ENCODE measurements around the gene FOXO3.

Gene FOXO3

GRCh38 chr6:108622641-108623298 lies 62.1 kb downstream of the FOXO3 start:
- in situ Hi-C loops (cut with MboI; ENCODE audit: low sequenced_read_pairs), result no loop called here

DNA sequence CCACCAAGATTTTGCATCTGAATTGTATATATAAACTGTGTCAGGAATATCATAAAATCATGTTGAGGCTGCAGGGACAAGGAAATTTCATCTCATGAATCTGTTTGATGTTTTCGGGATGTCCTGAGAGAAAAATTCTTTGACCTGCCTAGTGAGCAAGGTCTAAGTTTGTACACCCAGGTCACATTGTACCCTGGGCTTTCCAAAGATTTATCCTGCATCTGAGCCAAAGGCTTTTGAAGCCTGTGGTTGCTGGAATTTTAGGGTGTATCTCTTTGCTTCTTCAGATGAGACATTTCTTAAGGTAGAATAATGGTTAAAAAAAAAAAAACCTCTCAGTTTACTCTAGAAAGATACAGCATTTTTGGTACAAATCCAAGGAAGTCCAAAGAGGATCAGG lies 63.3 kb downstream of the FOXO3 start:
- in situ Hi-C loops (cut with MboI; ENCODE audit: low sequenced_read_pairs), result no loop called here

GRCh38 chr6:108625581-108625980 lies 64.9 kb downstream of the FOXO3 start:
- in situ Hi-C loops (cut with MboI; ENCODE audit: low sequenced_read_pairs), result no loop called here

- in situ Hi-C loops (cut with MboI; ENCODE audit: low sequenced_read_pairs), result no loop called here
Observed at GRCh38 chr6:108626777-108627176, 66.1 kb downstream of the FOXO3 start.

- in situ Hi-C loops (cut with MboI; ENCODE audit: low sequenced_read_pairs), result no loop called here
Observed at GRCh38 chr6:108627692-108628550, 67.2 kb downstream of the FOXO3 start.

DNA sequence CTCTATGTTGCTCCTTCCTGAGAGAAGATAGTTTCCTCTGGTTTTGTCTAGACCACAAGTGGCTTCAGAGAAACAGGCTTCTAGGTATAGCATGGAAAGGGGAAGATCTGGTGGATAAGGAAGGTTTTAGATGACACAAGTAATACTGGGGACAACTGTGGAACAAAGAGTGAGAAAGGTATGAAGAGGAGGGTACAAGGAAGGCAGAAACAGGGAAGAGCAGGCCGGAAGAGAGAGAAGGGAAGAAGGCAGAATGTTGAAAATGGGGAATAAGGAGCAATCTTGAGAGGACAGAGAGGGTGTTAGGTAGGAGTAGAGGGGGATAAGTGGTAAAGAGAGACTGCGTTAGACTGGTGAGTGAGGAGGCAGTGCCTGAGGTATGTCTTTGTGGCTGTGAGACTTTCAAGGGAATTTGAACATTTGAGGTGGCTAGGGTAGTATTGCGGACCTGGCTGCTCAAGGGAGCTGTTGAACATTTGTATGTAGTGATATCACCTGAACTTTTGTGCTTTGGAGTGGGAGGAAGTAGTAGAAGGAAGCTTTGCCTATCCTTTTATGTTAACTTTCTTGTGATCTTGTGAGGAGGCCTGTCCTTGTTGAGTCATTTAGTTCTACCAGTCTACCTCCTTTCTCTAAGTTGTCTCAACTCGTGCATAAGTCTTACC lies 69.5 kb downstream of the FOXO3 start:
- in situ Hi-C loops (cut with MboI; ENCODE audit: low sequenced_read_pairs), result no loop called here

GRCh38 chr6:108632441-108632840 lies 71.7 kb downstream of the FOXO3 start:
- in situ Hi-C loops (cut with MboI; ENCODE audit: low sequenced_read_pairs), result no loop called here

- in situ Hi-C loops (cut with MboI; ENCODE audit: low sequenced_read_pairs), result no loop called here
Observed at GRCh38 chr6:108633436-108633835, 72.7 kb downstream of the FOXO3 start.

- in situ Hi-C loops (cut with MboI; ENCODE audit: low sequenced_read_pairs), result no loop called here
Observed at GRCh38 chr6:108635505-108636226, 74.9 kb downstream of the FOXO3 start.

DNA sequence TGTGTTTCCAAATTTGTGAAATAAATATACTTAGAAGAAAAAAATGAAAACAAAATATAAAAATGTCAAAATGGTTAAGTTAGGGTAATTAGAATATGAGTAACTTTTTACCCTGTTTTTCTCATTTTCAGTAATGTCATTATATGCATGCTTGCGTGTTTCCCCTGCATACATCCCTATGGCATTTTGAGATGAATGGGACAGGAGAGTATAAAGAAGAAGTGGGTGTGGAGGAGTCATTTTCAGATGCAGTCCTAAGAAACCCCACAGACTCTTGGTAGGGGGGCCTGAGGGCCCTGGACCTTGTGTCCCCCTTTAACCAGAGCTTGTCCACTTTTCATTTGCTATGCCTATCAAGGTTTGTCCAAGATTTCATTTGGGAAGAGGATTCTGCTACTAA lies 77.2 kb downstream of the FOXO3 start:
- in situ Hi-C loops (cut with MboI; ENCODE audit: low sequenced_read_pairs), result no loop called here

DNA sequence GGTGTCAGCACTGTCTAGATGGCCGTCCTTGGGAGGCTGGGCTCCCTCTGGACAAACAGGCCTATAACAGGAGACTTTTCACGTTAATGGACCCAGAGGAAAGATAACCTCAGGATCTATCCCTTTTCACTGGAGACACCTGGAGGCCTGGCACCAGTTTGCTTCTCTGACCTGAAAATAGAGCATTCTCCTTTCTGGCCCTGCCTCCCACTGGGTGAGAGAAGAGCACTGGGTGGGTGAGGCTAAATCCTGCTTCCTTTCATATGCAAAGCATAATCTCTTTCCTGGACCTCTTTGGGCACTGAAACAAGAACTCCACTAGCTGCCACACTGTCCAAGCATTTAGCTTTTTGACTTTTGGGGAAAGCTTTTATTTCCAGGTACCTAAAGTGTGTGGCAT lies 78.3 kb downstream of the FOXO3 start:
- in situ Hi-C loops (cut with MboI; ENCODE audit: low sequenced_read_pairs), result no loop called here

- in situ Hi-C loops (cut with MboI; ENCODE audit: low sequenced_read_pairs), result no loop called here
Observed at GRCh38 chr6:108640104-108640503, 79.4 kb downstream of the FOXO3 start.

DNA sequence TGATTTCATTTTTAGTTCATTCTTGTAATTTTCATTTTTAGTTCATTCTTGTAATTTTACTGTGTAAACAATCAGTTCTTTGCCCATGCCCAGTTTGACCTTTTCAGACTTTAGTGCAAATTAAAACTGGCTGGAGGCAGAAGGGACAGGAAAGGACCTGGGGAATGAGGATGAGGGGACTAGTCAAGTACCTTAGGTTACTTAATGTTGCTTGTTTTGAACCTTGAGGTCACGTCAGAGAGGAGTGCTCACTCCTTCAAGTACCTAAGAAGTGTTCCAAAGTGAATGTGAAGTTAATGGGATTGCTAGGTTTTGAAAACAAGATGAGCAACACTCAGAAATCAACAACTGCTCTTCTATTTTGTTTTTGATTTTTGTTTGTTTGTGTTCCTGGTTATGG lies 82.5 kb downstream of the FOXO3 start:
- in situ Hi-C loops (cut with MboI; ENCODE audit: low sequenced_read_pairs), result no loop called here

DNA sequence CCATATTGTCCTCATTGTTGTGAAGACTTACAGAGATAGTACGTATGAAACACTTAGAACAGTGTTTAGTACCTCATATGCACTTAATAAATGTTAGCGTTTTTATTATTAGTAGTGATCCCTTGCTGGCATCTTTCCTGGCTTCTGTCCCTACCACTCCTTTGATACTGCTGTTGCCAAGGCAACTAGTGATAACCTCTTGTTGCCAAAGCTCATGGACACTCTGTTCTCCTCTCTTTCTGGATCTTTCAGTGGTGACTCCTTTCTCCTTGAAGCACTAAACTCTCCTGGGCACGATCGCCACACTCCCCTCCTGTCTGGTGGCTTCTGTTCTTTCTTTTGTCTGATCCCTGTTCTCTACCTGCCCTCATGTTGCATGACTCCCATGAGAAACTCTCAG lies 83.5 kb downstream of the FOXO3 start:
- in situ Hi-C loops (cut with MboI; ENCODE audit: low sequenced_read_pairs), result no loop called here

DNA sequence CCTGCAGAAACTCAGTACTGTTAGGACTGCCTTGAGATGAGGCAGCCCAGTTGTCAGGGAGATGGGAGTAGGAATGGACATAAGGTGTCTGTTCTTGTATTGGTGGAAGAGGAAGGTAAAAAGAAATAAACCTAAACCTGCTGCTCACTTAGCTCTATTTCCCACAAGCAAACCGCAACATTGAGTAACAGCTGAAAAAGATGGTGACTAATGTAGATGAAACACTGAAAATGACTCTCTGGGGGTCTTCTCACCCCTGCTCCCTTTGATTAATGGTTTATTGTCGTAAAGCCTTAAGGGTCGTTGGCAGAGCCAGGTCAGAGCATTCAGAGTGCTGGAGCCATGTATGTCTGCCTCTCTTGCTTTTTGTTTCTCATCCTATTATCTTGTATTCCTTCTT lies 87.5 kb downstream of the FOXO3 start:
- in situ Hi-C loops (cut with MboI; ENCODE audit: low sequenced_read_pairs), result no loop called here

GRCh38 chr6:108650325-108650724 lies 89.6 kb downstream of the FOXO3 start:
- in situ Hi-C loops (cut with MboI; ENCODE audit: low sequenced_read_pairs), result no loop called here

DNA sequence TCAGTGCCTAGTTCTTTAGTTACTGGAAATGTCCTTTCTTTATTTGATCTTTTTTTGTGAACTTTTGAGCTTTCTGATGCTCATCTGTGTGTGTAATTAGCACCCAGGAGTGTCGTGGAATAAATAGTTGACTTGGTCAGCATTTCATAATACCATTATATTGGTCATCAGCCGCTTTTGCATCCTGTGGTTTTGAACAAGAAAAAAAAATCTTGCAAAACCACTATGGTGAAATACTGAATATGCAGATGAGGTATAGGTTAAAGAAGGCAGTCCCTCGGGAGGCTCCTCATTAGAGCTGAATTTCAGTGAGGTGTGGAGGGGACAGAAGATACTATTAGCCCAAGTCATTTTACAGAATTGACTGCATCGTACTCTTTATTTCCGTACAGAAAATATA lies 90.1 kb downstream of the FOXO3 start:
- in situ Hi-C loops (cut with MboI; ENCODE audit: low sequenced_read_pairs), result no loop called here

DNA sequence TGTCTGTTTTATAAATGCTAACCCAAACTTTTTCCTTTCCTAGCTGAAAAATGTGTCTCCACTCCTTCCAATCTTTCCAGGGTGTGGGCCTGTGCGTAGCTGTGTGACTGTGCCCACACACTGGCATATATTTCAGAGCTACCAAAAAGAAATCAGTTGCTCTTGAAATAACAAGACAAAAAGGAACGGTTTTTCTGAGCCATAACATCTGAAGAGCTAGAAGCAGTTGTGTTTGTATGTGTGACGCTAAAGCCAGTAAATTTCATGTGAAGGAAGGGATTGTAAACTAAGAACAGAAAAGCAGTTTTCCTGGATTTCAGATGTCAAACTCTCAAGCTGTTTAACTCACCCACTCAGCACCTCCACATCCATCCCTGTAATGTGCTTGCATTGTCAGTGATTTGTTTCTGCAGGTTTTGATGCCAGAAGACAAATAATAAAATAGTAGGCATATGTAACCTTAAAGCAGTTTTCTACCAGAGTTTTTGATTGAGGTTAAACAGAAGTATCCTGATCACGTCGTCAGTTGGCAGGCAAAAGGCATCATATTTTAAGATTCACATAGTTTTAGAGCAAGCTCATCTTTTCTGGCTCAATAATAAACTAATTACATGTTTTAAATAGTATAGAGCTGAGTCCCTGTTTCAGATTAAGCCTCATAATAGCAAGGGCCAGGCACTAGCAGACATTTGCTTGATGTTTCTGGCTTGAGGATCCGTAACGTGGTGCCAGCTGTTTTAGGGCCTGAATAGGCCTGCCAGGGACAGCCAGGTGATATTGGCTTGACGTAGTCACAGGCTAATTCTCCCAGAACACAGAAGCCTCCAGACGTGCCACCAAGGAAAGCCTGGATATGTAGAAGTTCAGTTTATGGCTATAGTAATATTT lies 90.9 kb downstream of the FOXO3 start:
- in situ Hi-C loops (cut with MboI; ENCODE audit: low sequenced_read_pairs), result no loop called here

DNA sequence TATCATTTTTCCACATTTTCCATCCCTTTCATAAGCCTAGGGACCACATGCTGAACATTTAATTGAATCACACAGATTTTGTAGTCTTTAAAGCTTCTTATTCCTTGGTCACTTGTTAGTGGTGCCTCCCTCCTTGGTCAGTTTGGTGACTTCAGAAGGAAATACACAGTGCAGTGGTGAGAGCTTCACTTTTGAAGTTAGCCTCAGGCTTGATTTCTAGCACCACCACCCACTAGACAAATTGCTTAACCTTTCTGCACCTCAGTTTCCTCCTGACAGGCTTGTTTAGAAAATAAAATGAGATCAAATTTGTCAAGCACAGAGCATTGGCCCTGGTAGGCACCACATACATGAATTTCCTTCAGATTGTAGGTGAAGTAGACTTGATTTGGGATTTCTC lies 91.7 kb downstream of the FOXO3 start:
- in situ Hi-C loops (cut with MboI; ENCODE audit: low sequenced_read_pairs), result no loop called here

GRCh38 chr6:108653949-108654348 lies 93.2 kb downstream of the FOXO3 start:
- in situ Hi-C loops (cut with MboI; ENCODE audit: low sequenced_read_pairs), result no loop called here
